GM12874 (cell line): ENCODE results near the gene ERG.

ENCODE experiments used
- CTCF ChIP-seq: IDR thresholded peaks from 2 replicates; pipeline ENCODE4 v1.5.1; 2011; ENCODE audit warnings: low read depth, mild to moderate bottlenecking, control low read depth, low read length, moderate library complexity; ENCODE audit not compliant: insufficient read depth

The ERG gene

GRCh38 chr21:38420140-38420539 lies 78.1 kb downstream of the ERG start:
- TF ChIP-seq CTCF: no peak

DNA sequence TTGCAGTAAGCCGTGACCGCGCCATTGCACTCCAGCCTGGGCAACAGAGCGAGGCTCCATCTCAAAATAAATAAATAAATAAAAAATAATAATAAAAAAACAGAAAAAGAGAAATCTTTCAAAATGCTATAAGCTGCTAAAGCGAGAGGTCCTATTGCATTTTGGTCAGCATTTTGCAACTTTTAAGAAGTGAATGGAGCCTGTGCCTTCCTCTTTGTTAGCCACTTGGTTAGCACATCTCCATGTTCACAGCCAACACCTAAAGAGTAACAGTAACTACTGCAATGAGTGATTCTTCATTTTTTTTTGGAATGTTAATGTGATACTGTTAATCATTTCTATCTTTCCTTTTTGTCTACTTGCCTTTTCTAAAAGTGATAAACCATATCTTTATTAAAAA lies 80.6 kb downstream of the ERG start:
- no peak for TF ChIP-seq CTCF

GRCh38 chr21:38416791-38417190 lies 81.5 kb downstream of the ERG start:
- no peak for TF ChIP-seq CTCF

DNA sequence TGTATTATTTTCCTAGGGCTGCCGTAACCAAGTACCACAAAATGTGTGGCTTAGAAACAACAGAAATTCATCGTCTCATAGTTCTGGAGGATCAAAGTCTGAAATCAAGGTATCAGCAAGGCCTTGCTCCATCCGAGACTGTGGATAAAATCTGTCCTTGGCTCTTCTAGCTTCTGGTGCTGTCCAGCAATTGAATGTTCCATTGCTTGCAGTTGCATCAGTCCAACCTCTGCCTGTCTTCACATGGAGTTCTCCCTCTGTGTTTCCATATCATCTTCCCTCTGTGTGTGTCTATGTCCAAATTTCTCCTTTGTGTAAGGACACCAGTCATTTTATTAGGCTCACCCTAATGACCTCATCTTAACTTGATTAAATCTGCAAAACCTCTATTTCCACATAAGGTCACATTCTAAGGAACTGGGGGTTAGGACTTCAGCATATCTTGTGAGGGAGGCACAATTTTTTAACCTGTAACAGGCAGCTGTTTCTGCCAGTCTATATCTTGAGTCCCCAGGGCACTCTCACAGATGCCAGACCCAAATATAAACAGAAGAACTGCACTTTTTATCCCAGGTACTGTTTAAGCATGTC lies 84.2 kb downstream of the ERG start:
- TF ChIP-seq CTCF: no peak

DNA sequence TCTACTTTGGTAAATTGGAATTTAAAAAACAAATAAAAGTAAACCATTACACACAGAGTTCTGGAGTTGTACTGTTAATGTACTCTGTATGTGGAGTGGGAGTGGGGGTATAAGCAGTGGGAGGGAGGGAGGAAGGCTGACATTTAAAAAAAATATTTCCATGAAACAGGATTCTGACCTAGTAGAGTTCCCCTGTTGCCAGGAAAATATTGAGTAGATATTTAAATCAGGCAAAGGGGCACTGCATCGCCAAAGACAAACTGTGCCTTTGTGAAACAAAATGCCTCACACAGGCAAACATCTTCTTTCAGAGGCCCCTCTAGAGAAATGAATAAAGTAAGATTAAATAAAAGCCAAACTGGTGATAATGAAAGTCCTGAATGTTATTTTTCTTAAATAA lies 87.8 kb downstream of the ERG start:
- TF ChIP-seq CTCF: no peak

GRCh38 chr21:38409907-38410306 lies 88.4 kb downstream of the ERG start:
- no peak for TF ChIP-seq CTCF

DNA sequence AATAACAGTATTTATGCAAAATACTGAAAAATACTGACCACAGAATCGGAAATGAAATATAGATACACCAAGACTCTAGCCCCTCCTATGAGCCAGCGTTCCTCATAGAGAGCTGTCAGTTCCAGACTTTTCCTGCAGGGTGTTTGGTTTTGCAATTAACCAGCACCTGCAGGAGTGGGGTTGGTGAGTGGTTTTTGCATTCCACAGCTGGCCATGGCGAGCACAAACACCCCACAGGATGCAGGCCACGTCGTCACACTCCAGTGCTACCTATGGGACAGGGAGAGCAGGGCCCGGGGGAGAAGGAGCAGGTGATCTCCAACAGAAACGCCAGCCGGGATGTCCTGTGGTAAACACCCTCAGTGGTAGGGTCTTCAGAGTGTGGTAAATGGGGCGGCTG lies 94.1 kb downstream of the ERG start:
- no peak for TF ChIP-seq CTCF

DNA sequence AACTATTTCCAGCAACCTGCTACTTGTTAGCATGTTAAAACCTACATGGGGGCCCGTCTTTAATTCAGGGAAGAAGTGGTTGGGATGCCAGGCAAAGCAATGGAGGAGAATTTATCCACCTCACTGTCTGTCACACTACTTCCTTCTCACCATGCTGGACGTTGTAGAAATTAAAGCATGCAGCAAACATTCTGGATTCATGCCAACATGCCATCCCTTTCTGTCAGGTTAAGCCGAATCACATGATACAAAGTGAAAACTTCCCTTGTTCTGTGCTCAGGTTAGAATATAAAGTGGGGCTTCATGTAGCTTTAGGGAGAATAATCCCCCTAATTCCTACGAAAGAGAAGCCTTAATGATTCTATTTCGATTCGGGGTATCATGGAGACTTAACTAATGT lies 95.5 kb downstream of the ERG start:
- no peak for TF ChIP-seq CTCF
